GM21723 (cell line): ENCODE measurements around the gene OTULINL.

Experiments
- ATAC-seq: cut with Tn5 transposase; IDR thresholded peaks from one replicate; pipeline ENCODE4 v1.9.1; 2021; ENCODE audit warnings: mild to moderate bottlenecking, moderate library complexity; ENCODE audit not compliant: unreplicated experiment

Gene OTULINL

DNA sequence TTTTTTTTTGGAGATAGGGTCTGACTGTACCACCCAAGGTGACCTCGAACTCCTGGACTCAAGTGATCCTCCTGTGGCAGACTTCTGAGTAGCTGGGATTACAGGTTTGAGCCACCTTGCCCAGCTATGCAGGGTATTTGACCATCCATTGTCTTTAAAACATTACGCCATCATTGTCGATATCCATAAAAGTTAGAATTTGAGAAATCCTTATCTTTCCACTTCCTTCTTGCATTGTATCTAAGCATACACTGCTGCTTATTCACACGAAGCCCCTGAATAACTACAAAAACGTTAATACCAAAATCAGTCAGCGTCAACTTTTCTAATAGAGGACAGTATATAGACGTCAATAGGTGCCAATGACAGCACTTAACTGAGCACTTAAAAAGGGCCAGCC, 5.4 kb upstream of the OTULINL start:
- ATAC-seq, result no peak

DNA sequence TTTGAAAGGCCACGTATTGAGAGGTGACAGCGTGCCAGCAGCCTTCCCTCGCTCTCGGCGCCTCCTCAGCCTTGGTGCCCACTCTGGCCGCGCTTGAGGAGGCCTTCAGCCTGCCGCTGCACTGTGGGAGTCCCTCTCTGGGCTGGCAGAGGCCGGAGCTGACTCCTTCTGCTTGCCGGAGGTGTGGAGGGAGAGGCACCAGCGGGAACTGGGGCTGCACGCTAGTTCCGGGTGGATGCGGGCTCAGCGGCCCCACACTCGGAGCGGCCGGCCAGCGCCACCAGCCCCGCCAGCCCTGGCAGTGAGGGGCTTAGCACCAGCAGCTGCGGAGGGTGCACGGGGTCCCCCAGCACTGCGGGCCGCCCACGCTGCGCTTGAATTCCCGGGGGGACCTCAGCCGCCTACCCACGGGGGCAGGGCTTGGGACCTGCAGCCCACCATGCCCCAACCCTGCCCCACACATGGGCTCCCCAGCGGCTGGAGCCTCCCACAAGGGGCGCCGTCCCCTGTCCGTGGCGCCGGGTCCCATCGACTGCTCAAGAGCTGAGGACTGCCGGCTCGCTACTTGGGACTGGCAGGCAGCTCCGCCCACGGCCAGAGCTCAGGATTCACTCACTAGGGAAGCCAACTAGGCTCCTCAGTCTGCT, 4.4 kb upstream of the OTULINL start:
- no peak for ATAC-seq

DNA sequence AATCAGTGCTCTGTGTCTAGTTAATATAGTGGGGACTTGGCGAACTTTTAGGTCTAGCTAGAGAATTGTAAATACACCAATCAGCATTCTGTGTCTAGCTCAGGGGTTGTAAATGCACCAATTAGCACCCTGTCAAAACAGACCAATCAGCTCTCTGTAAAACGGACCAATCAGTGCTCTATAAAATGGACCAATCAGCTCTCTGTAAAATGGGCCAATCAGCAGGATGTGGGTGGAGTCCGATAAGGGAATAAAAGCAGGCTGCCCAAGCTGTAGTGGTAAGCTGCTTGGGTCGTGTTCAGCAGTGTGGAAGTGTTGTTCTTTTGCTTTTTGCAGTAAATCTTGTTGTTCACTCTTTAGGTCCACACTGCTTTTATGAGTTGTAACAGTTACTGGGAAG, 3.6 kb upstream of the OTULINL start:
- ATAC-seq, result no peak

DNA sequence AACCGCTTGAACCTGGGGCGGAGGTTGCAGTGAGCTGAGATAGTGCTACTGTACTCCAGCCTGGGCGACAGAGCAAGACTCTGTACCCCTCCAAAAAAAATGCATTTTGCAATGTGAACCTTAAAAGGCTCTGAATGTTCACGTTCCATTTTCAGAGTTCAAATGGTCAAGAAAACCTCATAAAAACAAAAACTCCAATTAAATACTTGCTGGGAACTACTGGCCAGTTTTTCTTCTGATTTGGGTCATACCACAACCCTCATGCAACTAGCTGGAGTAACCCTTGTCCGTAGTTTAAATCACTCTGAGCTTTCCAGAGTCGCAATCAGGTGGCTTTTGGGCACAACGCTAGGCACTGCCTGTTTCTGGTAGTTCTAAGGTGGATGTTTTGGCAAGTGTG, 2.3 kb upstream of the OTULINL start:
- ATAC-seq, result no peak

DNA sequence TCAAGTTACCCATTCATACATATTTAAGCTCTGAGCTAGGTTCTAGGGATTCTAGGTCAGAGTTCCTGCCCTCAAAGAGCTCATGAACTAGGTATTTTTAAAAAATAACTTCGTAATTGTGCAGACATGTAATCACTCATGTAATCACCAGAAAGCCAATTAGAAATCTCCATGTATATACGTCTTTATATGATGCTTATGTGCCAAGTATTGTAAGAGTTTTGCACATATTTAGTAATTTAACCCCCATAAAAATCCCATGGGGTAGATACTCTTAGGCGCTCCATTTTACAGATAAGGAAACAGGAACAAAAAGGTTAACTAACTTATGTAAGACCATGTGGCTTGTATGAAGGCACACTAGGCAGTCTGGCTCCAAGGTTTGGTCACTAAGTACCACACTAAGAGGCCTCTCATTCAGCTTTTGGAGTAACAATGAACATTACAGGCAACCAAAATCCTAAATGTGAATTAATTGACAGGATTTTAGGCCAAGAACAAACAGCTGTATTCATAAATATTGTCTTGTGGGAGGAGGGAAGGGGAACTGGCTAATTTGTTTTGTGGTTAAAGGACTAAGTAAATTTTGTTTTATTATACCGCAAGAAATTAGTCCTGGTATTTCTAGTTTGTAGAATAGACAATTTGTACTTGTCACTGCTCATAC, 1.7 kb upstream of the OTULINL start:
- no peak for ATAC-seq

DNA sequence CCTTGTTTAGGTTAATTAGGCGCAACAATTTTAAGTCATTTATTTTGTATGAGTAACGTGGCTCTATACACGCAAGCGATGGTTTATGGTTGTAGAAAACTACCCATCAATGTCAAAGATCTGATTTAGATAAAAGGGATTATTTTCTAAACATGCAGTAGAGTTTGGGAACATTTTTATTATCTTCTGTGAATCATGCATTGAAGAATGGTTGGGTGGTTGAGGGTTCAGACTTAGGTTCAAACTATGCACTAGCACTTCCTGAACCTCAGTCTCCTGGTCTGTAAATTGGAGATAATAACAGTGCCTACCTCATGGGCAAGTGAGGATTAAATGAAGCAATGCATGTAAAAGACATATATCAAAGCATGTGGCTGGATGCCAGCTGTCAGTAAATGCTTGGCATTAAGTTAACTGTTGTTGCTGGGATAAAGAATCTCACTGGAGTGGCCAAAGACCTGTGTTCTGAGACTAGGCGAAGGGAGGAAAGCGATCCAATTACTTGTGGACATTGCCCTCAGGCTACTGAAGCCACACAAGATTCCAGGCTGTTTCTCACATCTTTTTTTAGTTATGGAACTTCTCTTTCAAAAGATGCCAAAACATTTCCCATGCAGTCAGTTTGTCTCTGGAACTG, 1.1 kb upstream of the OTULINL start:
- no peak for ATAC-seq

DNA sequence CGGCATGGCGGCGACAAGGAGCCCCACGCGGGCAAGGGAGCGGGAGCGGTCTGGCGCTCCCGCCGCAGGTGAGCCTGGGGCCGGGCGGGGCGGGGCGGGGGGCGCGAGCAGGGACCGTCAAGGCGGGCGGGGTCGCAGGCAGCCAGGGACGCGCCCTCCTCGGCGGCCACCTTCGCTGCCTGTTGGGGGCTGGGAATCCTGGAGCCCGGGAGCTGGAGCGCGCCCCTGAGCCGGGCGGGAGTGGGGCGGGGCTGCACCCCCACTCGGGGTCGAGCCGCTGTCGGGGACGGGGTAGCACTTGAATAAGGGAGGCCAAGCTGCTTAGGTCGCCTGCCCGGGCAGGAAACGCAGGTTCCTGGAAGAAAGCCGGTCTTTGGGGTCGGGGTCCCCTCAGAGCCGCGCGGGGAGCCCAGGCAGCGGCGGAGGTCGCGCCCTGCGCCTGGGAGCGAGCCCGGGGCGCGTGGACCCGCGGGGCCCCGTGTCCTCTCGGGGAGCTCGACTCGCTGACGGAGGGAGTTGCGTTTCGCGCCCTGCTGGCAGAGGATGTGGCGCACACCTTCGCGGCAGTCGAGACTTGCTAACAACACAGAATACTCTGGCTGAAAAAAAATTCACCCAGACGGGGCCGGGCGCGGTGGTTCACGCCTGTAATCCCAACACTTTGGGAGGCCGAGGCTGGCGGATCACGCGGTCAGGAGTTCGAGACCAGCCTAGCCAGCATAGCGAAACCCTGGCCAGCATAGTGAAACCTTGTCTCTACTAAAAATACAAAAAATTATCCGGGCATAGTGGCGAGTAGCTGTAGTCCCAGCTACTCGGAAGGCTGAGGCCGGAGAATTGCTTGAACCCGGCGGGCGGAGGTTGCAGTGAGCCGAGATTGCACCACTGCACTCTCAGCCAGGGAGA, 552 bp downstream of the OTULINL start:
- ATAC-seq, result peak; percentile 77

DNA sequence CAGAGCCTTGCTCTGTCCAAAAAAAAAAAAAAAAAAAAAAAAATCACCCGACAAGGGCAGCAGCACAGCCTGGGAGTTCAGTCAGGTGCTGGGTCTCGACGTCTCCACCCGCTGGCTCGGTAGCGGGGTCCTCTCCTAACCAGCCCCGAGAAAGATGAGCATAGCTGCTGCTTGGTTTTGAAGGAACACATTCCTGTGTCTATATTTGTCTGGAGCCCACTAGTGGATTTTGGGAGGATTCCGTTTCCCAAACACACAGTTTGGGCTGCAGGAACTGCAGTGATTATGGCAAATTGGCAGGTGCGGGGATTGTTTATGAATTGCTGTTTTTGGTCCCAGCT, 1.2 kb downstream of the OTULINL start:
- no peak for ATAC-seq

DNA sequence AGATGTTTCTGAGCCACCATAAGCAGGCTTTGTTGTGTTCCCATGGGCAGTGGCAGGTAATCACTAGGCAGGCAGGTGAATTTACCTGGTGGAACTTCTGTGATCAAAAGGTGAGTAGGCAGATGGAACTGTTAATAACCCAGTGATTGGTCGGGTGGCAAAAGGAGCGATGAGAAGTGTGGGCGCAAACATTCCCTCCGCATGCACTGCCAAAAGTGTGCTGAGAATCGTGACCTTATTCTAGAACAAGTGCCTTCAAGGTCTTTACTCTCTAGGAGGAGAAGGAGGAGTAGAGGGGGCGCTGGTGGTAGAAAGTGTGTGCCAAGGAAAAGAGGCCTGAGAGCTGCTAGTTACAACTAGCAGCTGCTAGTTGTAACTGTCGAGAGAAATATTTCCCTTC, 3.3 kb downstream of the OTULINL start:
- ATAC-seq, result no peak

DNA sequence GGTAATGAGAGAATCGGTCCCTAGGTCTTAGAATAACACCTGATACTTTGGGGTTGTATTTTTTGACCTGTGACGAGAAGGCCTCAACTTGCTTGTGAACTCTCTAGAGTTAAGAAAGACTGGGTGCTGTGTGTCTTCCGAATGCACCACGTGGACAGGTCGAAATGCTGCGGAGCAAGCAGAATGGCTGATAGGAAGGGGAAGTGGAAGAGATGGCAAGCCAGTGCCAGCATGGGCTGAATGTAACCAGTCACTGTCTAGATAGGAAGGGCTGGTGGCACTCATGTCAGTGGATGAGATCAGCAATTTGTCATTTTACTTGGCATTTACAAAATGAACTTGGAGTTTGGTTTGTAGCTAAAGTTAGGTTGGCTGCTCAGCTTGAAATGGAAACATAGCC, 5.6 kb downstream of the OTULINL start:
- ATAC-seq, result no peak

DNA sequence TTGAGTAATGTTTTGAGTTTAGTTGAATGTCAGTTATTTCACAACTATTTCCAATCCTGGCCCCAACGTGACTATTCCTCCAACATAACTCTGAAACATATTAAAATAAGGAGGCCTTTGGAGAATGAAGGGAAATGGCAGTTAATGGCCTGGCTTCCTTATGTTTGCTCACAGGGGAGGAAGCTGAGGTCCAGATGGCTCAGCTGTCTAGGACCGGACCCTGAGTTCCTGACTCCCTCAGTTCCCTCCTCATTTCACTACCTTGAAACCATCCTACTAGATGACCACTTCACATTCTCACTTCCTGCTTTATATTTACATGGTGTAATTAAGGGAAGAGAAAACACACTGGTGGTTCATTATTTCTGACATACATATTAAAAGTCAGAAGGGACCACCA, 6.6 kb downstream of the OTULINL start:
- peak; percentile 57 for ATAC-seq

DNA sequence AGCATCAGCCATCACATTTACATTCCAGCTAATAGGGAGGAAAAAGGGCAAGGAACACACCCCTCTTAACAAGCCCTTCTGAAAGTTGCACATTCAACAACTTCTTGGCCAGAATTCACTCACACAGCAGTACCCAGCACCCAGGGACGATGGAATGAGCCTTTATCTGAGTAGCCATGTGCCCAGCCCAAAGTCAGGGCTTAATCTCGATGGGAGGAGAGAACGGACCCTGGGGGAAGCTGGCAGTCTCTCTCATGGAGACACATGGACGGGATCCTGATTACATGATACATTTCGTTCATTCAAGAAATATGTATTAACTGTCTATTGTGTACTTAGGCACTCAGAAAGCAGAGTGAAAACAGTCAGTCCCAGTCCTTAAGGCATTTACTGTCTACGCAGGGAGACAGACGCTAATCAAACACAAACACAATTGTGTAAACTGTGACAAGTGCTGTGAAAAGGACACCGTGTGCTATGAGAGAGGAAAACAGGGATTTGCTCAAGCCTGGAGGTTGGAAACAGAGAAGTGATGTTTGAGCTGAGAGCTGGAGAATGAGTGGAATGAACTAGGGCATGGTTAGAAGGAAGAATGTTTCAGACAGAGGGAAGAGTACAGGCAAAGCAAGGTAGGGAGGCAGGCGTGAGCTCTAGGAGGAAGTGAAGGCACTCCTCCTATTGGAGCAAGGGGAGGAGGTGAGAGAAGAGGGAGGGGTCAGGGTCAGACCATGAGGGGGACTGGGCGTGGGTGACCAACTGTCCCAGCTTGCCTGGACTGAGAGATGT, 7.4 kb downstream of the OTULINL start:
- no peak for ATAC-seq

DNA sequence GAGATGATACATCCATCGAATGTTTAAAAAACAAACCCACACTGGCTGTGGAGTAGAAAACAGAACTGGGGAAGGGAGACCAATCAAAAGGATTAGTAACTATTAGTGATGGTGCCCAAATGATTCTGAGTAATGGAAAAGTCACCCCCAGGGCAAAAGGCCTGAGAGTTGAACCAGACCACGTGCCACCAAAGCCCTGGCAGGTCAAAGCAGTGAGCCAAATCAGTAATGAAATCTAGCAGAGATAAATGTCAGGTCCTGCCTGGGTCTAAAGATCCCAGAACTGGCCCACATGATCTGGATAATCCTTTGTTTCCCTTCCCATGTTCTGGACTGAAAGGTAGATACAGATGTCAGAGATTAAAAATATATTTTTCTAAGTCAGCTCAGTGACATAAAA, 9.4 kb downstream of the OTULINL start:
- no peak for ATAC-seq

DNA sequence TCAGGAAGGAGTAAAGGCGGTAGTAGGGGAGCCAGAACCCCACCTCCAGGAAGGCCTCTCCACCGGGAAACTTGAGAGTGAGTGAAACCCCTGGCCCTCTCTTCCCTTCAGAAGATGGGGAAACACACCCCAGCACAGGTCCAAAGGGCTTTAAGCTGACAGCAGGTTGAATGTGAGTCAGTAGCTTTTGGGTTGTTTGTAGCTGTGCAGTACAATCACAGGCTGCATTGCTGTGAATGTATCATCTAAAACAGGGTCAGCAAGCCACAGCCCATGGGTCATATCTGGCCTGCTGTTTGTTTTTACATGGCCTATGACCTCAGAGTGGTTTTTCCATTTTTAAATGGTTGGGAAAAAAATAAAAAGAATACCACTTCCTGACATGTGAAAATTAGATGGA, 10.0 kb downstream of the OTULINL start:
- no peak for ATAC-seq

DNA sequence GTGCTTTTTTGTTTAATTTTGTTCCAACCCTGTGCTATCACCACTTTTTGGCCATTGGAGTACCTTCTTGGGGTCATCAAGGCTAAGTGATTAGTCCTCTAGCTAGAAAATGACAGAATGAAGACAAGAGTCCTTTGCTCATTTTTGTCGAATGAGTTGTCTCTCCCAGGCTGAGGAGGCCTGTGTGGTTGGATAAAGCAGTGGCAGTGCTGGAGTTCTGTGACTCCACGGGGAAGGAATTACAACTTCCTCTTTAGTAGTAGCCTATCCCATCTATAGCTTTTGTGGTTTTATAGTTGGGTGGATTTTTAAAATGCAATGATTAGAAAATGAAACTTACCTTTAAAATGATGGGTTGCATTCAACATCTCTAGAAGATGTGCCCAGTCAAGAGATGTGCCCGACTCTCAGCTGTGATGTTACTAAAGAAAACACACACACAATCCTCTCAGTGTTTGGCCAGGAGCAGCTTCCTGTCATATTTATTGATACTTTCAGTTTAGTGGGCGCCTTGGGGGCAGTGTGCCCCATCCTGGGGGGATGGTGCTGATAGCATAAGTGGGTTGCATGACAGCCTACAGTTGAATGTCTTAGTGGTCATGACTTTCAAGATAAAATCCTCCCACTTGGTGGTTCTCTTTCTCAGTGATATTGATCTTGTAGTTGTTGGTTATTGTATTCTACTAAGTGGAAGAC, 11.9 kb downstream of the OTULINL start:
- ATAC-seq, result no peak

DNA sequence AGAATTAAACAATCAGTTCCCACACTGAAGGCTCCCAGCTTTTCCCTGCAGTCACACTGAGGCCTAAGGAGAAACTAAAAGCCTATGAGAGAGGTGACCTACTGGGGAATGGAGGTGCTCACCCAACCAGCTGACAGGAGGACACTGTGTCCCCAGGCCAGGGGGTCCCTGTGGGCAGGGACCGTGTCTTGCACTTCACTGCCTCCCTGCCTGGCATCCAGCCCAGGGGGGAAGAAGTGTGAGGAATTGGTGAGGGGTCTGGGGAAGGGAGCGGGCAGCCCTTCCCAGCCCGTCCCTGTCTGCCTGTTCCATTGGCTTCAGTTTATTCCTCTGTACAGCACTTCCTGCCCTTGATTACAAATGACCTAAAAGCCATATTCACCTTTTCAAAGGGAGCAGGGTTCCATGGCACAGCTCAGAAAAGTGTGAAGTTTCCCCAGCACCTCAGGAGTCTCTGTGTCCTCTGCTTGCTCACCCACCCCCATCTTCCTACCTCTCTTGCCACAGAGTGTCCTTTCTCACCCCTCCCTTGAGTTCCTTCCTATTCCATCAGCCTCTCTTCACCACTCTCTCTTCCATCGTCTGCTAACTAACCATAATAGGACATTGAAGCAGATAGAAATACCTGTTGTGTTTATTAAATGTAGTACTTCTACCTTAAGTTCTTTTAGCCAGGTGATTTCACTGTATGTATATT, 12.9 kb downstream of the OTULINL start:
- peak; percentile 1 for ATAC-seq

DNA sequence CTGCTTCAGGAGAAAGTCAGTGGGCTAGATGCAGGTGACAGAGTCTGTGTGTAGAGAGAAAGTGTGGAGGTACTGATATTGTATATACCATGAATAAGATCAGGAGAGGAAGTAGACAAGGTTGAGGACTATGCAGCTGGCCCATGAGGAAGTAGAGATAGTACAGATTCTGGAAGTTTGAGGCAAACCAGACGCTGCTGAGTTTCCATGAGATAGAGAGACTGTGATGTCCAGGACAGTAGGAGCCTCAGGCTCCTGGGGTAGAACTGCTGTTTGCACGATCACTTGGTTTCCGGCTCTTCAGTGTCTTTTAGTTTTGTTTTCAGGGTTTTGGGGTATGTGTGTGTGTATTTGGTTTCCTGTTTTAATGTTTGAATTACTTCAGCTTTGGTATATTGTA, 13.6 kb downstream of the OTULINL start:
- peak; percentile 85 for ATAC-seq

DNA sequence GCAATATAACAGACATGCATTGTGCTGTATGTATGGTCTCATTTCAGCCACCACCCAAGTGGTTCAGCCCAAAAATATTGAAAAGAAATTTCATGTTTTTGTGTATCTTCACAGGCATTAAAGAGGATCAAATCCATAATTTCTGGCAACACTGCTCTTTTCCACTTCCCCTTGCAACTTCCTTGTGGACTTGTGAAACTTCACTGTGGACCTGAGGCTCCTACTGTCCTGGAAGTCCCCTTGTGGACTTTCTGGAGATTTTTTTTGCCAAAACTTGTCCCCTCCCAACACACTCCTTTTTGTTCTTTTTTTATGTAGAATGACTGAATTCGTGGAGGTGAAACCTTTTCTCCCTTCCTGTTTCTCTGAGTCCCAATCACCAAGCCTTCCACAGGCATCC, 14.3 kb downstream of the OTULINL start:
- peak; percentile 2 for ATAC-seq

DNA sequence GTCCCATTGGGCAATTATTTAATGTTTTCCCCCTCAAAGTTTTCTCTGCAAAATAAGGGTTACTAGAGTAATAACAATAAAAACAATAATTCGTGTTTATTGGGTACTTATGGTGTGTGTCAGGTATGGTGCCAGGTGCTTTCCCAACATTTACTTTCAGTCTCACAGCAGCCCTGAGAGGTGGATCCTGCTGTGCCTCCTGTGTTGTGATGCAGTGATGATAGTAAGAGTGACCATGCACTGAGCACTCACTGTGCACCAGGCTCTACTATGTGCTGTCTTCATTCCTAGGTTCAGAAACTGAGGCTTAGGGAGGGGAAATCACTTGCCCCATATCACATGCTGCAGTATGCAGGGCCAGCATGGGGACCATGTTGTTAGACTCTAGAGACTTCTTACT, 15.5 kb downstream of the OTULINL start:
- ATAC-seq, result no peak

DNA sequence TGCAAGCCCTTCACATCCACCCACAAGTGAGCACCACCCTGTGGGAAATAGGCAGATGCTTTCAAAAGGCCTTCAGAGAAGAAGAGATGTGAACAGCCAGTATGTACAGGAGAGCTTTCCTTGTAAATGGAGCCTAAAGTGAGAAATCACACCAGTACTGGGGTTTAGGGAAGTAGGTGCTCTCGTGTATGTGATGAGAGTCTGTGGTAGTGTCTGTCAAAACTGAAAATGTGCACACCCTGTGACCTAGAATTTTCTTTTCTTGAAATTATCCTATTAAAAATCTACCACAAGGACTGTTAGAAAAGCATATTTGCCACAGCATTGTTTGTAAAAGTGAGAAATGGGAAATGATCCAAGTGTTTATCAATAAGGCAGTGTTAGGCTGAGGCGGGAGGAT, 16.6 kb downstream of the OTULINL start:
- no peak for ATAC-seq
